GM18907 (cell line): ENCODE measurements around the gene TMTC4.
A peak's percentile ranks its signal among the peaks of the same experiment; 100 is the strongest.
"Not testable (repeated sequence)": the region's sequence is repeated elsewhere in the genome, so short reads cannot be mapped to it uniquely, and the experiment has no call there.

Source experiments
- ATAC-seq: cut with Tn5 transposase; IDR thresholded peaks from one replicate; pipeline ENCODE4 v1.9.1; 2021; ENCODE audit warnings: mild to moderate bottlenecking, moderate library complexity; ENCODE audit not compliant: unreplicated experiment

The TMTC4 gene

DNA sequence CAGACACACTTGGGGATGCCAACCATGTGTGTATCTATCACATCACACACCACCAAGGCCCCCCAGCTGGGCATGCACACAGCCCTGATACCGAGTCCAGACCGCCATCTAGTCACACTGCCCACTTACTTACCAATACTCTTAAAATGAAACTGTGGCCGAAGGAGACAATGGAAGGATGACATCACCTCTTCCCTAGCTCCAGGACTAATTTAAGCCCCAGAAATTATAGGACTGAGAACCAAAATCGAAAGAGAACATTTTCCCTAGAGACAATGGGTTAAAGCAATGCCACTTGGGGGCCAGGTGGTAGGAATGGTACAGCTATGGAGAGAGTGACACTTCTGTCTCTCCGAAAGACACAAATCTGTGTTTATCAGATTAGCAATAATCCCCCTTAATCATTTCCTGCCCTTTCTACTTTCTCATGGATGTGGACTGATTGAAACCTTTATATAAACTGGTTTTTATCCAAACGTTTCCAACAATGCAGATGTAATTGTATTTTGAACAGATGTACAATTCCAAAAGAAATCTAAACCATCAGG is 85.3 kb downstream of the TMTC4 start:
- no peak for ATAC-seq

DNA sequence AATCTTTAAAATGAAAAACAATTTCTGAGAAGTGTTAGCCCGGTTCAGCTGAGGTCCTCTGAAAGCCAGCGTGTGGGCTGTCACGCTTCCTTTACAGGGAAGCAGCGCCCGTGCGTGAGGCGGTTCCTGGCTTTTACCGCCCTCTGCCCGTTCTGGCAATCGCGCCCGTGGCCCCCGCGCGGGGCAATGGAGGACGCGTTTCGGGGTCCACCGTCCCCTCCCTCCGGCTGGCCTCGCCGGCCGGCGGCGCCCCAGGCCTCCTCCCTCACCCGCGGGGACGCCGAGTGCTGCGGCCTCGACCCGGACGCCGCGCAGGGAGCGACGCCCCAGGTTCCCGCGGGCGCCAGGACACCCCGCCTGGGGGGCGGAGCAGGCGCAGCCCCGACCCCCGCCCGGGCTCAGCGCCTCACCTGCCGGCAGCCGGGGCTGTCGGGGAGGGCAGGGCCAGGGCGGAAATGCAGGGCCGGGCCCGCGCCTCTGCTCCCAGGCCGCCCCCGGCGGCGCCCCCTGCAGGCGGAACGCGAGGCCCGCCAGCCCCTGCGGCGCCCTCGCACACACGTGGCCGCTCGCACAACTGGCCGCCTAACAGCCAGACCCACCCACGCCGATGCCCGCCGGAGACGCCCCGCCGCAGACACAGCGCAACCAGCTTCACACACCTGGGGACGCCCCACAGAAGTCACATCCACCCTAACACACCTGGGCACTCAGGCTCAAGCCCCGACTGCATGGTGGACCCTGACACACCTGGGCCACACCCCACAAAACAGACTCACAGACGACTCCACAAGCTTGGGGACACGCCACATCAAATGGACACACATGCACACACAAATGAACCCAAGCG is 86.0 kb downstream of the TMTC4 start, which contains the start of gene GGACT:
Gene GGACT (minus strand): TSS at position 459 of the 847 bp plus-strand sequence. CDS start 56,198 bp downstream, outside the sequence.
- peak; percentile 97 for ATAC-seq

DNA sequence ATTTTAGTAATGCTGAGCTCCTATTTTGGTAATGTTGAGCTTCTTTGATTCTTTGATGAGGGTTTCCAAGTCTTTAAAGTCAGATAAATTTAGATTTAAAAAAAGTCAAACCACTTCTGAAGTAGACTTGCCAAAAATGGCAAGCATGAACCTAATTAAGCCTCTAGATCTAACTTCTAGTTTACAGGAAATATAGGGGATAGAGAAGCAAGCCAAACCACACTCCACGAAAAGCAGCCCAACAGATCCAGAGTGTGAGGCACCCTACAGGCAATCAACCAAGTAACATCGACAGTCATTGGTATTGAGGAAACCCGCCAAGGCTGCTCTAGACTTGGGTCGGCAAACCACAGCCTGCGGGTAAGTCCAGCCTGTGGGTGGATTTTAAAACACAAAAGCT is 89.7 kb downstream of the TMTC4 start:
- ATAC-seq = no peak

DNA sequence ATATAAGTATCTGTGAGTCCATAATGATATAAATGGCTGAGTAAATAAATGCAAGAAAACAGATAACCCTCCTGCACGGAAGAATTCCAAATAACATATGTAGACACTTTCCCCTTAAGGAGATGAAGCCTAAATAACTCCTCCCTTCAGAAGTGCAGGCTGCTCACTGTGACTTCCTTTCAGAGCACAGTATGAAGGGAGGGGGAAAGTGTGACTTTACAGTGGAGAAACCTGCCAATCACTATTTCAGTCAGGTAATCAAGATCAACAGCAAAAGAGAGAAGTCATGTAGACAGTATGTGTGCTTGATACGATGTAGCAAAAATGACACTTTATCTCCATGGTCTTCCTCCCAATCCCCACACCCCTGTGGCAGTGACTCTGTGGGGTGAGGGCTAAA is 93.1 kb downstream of the TMTC4 start:
- ATAC-seq = no peak

DNA sequence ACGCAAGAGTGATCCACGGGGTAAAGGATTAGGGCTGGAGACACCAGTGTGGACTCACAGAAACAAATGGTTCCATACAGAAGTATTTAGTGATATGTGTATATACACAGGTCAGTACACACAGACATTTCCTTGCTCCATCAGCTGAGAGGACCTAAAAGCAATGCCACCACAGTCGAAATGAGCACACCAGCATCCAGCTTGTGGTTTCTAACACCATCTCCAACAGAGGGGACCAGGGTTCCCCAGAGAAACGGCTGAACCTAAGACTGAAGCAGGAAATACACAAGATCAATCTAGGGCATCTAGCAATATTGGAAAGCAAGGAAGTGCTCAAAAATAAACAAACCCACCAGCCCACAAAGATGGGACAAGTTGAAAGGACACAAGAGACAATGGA is 93.6 kb downstream of the TMTC4 start:
- ATAC-seq = no peak

DNA sequence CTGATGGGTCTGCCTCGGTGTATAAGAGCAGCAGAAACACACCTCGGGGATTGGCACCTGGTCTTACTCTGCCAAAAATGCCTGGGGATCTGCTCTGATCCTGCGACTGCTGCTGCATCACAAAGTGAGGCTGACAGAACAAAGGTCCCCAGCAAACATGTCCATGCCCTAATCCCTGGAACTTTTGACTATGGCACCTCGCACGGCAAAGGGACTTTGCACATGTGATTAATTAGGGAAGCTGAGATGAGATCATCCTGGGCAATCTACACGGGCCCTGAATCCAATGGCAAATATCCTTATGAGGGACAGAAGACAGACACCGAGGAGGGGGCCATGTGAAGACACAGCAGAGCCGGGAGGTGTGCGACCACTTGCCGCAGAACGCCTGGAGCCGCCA is 94.5 kb downstream of the TMTC4 start:
- no peak for ATAC-seq

DNA sequence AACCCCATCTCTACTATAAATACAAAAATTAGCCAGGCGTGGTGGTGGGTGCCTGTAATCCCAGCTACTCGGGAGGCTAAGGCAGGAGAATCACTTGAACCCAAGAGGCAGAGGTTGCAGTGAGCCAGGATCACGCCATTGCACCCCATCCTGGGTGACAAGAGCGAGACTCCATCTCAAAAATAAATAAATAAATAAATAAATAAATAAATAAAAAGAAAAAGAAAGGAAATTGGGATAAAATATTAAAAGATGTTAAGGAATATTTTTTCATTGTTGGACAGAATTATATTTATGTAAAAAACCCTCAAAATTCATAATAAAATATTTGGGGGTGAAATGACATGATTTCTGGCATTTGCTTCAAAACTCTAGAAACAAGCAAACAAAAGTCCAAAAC is 97.4 kb downstream of the TMTC4 start:
- not testable (repeated sequence) for ATAC-seq

DNA sequence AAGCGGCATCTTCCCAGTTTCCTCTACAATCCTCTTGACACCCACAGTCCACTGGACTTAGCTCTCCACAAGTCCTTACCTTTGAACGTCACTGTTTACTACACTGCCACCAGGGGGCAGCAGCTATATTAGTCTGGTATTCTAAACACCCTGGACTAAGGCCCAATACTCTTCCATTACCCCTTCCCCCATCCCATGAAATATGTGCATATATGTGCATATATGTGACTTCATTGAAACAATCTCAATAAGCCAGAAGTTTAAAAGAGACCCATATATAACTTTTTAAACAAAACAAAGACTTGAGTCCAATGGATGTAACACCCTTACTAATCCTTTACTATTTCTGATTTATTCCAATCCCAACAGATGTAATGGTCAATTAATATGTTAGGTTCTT is 101.5 kb downstream of the TMTC4 start:
- ATAC-seq = peak; percentile 97

DNA sequence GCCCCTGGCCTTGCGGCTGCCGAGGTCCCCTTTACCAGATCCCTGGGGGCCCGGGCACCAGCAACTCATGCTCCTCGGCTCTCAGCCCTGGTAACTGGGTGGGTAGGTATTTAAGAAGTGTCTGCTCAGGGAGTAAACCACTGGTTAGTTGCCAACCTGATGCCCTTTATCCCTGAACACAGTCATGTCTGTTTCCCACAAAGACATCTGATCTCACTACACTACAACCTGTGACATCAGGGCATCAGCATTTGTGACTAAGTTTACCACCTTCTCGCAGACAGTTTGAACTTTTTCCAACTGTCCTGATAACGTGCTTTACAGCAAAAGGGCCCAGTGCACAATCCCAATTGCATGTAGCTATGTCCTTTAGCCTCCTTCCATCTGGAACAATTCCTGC is 108.1 kb downstream of the TMTC4 start:
- ATAC-seq = no peak

DNA sequence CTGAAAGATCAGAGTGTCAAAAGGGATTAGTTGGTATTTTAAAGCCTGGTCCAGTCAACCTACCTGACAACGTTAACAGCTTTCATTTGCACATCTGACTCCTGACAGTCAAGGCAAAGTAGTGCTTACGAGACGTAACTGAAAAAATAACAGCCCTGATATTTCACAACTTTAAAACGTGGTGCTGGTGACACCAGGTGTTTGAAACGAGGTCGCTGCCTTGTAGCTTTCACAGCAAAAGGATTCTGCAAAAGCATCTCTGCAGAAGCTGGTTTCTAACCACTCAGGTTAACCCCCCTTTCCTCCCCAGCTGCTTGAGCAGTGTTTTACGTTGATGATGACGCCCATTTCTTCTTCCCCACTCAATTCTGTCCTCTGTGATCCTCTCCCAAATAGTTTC is 109.3 kb downstream of the TMTC4 start:
- ATAC-seq = no peak

DNA sequence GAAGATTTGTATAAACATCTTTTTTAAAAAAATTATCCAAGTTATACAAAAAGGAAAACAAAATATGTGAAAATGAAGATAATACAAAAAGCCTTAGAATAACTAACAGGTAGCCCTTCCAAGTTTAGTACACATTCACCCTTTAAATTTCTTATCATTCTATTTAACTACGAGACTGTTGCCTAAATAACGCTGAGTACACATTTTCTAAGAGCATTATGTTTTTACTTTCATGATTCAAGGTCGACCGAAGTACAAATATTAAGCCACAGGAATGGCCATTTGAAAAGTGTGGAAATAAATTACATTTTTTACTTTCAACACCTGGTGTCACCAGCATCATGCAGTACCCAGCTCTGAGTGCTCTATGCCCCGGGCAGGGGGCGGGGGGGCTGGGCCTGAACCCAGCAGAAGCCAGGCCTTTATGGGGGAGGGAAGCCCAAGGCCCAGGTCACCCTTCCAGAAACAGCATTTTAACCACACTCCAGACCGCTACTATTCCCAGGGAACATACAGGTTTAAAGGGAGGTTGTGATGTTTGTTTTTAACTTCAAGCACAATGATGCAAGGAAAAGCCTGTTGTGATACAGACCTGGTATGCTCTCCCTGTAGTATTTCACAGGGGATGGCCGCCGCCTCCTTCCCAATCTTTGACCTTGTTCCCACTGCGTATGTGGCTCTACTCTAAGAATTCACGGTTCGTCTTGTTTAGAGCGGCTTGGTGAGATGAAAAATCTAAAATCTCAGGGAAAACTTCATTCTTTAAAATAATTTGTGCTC is 110.0 kb downstream of the TMTC4 start:
- ATAC-seq = no peak

DNA sequence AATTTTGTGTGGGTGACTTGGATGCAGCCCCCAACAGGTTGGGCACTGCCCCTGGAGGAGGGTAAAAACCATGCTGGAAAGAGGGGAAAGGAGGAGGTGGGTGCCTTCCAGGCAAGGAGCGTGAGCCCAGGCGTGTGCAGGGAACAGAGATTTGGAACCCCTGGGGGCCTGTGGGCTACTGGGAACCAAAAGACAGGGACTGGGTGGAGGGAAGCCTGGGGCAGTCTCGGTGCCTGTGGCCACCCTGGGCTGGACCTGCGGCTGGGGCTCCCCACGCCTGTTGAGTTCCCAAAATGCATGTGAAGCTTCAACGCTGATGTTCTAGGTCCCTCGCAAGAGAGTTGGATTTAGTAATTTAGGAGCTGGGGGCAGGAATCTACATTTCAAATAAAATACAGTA is 110.8 kb downstream of the TMTC4 start:
- no peak for ATAC-seq

DNA sequence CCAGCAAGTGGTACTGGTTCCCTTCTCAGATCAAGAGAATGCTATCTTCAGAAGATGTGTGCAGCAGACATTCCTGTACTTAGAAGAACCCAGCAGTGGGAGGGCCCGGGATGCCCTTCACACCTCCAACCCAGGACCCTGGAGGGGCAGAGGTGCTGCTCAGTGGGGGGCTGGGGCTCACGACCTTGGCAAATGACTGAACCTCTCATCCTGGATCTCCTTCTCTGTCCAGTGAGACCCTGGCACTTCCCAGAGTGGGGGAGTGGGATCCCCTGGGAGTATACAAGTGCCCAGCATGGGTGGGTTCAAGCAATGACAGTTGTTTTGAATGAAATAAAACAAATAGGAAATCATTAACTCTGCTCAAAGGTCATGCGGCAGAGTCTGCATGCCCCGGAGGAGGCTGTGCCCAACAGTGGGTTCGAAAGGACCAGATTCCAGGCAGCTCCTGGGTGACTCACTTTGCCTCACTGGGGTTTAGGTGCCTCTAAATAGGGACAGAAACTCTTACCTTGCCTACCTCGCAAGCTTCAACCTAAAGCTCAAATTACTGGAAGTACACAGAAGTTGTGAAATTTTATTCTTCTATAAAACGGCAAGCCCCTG is 112.9 kb downstream of the TMTC4 start:
- ATAC-seq = no peak

DNA sequence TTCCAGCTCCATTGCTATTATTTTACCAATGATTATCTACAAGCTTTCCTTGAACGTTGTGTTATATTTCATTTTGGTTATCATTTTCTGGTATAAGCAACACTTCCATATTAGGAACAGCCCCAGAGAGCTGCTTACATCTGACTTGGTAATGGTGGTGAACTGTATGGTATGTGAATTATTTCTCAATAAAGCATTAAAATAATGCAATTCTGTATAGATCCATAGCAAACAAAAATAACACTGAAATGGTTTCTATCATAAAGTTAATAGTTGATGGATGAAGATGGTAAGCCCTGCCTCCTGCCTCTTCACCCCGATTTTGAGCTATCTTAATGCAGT is 113.5 kb downstream of the TMTC4 start:
- ATAC-seq = no peak

DNA sequence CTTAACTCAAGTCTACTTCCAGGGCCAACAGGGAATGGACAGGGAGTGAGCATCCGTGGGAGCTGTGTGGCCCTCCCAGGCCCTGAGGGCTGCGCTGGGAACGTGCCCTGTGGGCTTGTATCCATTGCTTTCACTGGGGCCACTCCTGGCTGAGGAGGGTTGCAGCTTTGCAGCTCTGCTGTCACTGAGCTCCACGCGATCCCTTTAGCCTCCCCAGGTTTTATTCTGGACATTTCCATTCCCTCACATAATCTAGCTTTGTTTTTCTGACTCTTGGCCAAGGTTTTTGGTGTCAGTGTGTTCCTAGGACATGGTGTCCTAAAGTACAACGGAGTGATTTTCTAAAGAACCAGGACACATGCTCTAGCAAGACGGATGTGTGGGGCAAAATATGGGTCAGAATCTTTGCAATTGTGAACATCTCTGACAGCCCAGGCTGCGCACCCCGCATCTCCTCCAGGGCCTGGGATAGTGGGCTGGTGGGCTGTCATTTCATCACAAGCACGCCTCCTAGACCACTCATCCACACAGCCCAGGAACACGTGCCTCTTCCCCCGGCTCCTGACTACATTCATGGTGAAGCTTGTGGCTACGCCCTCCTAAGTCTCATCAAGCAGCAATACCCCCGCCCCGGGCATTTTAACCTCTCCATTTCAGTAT is 114.0 kb downstream of the TMTC4 start:
- no peak for ATAC-seq

DNA sequence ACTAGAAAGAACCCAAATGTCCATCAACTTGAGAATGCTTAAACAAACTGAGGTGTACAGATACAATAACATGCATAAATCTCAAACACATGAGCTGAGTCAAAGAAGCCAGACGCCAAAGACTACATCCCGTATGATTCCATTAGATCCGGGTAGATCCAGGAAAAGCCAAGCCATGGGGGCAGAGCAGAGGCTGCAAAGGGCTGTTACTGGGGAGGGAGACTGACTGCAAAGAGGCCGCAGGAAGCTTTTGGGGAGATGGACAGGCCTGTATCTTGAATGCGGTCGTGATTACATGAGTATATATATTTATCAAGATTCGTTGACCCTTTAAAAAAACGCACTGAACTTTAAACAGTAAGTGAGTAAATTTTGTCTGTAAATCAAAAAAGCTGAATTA is 114.7 kb downstream of the TMTC4 start:
- no peak for ATAC-seq
